Activated B cell treated with CpG ODN at 0.5 μM for 24 hours (primary cell): ENCODE measurements around the gene CCDC7. TPM values are rescaled to one million over a fixed set of nuclear protein-coding genes. Genes with fewer than 3 reads are reported as not detected.

Experiments
- ATAC-seq: fragments of 200-7000 bp; cut with Tn5 transposase; one replicate; pipeline ENCODE4 v1.10.0; 2021; ENCODE audit warnings: low read depth, mild to moderate bottlenecking, moderate library complexity
- CTCF ChIA-PET: fragments of 350-600 bp; sonication (Branson Sonifier 250); formaldehyde crosslinking; loops from one replicate; lab custom pipeline; 2021; ENCODE audit warnings: antibody characterized with exemption; lab: Charles Lee
- POLR2A ChIA-PET: fragments of 350-600 bp; sonication (Branson Sonifier 250); formaldehyde crosslinking; loops from one replicate; lab custom pipeline; 2021; ENCODE audit warnings: antibody characterized with exemption; lab: Charles Lee
- DNase-seq: peaks from one replicate; pipeline ENCODE4 v3.0.0; 2022
- H3K27ac Mint-ChIP-seq: one replicate; pipeline ENCODE4 v1.8.0; 2020; ENCODE audit warnings: mixed read lengths
- H3K27me3 Mint-ChIP-seq: one replicate; pipeline ENCODE4 v1.8.0; 2021; ENCODE audit warnings: mixed read lengths
- H3K36me3 Mint-ChIP-seq: one replicate; pipeline ENCODE4 v1.8.0; 2021; ENCODE audit warnings: low read depth, mixed read lengths
- H3K4me1 Mint-ChIP-seq: one replicate; pipeline ENCODE4 v1.8.0; 2021; ENCODE audit warnings: mixed read lengths
- H3K4me3 Mint-ChIP-seq: one replicate; pipeline ENCODE4 v1.8.0; 2020; ENCODE audit warnings: mild to moderate bottlenecking, mixed read lengths
- H3K9me3 Mint-ChIP-seq: one replicate; pipeline ENCODE4 v1.8.0; 2020; ENCODE audit warnings: mixed read lengths
- intact Hi-C: fragments of 100-400 bp; cut with micrococcal nuclease; formaldehyde crosslinking; loops from one replicate; pipeline ENCODE4 v1.15.1; 2024
- total RNA-seq: library from RNA; stranded (reverse); gene quantifications from 2 replicates; pipeline ENCODE4 v1.2.3, GENCODE V29; 2022
- TF ChIP-seq, protein P1 (sequence below): fragments of 200-600 bp; IDR thresholded peaks from one replicate; pipeline ENCODE4 v1.8.0; 2022; ENCODE audit warnings: antibody characterized with exemption, mild to moderate bottlenecking

CCDC7 gene
- total RNA-seq, 1 donor from 2014 or later = 20.0 TPM

DNA sequence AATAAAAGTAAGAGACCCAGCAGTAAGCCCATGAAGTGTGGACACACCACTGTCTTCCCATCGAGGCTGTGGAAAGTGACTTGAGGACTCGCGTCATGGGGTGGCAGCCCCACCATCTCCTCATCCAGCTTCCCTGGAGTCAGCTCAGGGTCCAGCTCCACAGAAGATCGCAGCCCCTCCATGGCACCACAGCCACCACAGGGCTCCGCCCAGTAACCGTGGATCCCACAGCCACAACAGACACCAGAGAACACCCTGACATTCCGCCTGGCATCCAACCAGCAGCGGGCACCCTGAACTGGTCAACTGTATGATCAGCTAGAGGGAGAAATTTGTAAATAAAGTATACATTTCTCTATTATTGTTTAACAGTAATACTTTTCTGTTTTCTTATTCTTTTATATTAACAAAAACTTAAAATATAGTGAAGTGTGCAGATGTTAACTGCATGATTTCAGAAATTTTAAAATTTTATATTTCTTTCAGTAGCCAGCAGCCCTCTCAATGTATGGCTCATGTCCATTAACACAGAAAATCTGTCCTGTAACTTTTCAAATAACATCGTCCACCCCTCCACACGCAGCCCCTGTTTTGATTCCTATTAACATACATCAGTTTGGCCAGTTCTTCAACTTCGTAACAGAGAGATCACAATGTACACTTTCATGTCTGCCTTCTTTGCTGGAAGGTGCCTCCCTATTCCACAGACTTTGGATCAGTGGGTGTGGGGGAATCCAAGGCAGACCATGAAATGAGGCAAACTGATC lies 442.4 kb downstream of the CCDC7 start:
- ChIA-PET CTCF (no interaction called here), POLR2A (no interaction called here)
- peaks cover 2% of the 10 kb centered on the region for H3K4me1 Mint-ChIP-seq
- H3K27me3 Mint-ChIP-seq = no peaks in the 10 kb centered on the region
- ATAC-seq (no peak), DNase-seq (no peak)
- H3K9me3 Mint-ChIP-seq = no peaks in the 10 kb centered on the region
- H3K27ac Mint-ChIP-seq = no peak overlapping the region
- TF ChIP-seq, protein P1, sequence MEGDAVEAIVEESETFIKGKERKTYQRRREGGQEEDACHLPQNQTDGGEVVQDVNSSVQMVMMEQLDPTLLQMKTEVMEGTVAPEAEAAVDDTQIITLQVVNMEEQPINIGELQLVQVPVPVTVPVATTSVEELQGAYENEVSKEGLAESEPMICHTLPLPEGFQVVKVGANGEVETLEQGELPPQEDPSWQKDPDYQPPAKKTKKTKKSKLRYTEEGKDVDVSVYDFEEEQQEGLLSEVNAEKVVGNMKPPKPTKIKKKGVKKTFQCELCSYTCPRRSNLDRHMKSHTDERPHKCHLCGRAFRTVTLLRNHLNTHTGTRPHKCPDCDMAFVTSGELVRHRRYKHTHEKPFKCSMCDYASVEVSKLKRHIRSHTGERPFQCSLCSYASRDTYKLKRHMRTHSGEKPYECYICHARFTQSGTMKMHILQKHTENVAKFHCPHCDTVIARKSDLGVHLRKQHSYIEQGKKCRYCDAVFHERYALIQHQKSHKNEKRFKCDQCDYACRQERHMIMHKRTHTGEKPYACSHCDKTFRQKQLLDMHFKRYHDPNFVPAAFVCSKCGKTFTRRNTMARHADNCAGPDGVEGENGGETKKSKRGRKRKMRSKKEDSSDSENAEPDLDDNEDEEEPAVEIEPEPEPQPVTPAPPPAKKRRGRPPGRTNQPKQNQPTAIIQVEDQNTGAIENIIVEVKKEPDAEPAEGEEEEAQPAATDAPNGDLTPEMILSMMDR = no peak
- H3K4me3 Mint-ChIP-seq = no peak overlapping the region
- intact Hi-C loops = no loop called here
- no peaks in the 10 kb centered on the region for H3K36me3 Mint-ChIP-seq

GRCh38 chr10:32889631-32890212 lies 443.8 kb downstream of the CCDC7 start:
- no peak overlapping the region for H3K4me3 Mint-ChIP-seq
- ATAC-seq (no peak), DNase-seq (no peak)
- CTCF ChIA-PET = no interaction called here
- POLR2A ChIA-PET = no interaction called here
- H3K9me3 Mint-ChIP-seq = no peaks in the 10 kb centered on the region
- H3K36me3 Mint-ChIP-seq = no peaks in the 10 kb centered on the region
- no peaks in the 10 kb centered on the region for H3K27me3 Mint-ChIP-seq
- intact Hi-C loops = no loop called here
- peaks cover 2% of the 10 kb centered on the region for H3K4me1 Mint-ChIP-seq
- TF ChIP-seq, protein P1 = no peak
- H3K27ac Mint-ChIP-seq = no peak overlapping the region

- ChIA-PET CTCF (no interaction called here), POLR2A (no interaction called here)
- Mint-ChIP-seq H3K27me3 (no peaks in the 10 kb centered on the region), H3K27ac (no peak overlapping the region), H3K4me1 (peaks cover 2% of the 10 kb centered on the region), H3K9me3 (no peaks in the 10 kb centered on the region), H3K36me3 (no peaks in the 10 kb centered on the region), H3K4me3 (no peak overlapping the region)
- TF ChIP-seq, protein P1 = no peak
- ATAC-seq (no peak), DNase-seq (no peak)
- intact Hi-C loops = no loop called here
These were observed 444.5 kb downstream of the CCDC7 start for GRCh38 chr10:32890444-32890843.

DNA sequence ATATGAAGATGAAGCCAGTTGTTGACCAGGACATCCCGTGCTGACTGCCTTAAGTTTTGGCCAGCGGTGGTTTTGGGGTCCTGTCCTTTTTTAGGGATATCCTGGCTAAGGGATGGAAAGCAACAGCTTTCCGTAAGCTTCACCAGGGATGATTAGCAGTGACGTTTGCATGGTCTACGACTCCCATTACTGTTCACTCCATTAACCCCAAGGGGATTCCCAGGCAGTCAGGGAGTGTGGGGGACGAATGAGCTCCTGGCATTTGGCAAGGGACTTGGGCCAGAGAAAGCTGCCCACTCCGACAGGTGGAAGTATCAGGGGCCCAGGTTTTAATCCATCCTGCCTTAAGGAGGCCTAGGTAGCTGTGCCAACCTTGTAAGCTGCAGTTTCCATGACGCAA lies 445.3 kb downstream of the CCDC7 start:
- peaks cover 3% of the 10 kb centered on the region for H3K36me3 Mint-ChIP-seq
- DNase-seq (no peak), ATAC-seq (no peak)
- H3K27ac Mint-ChIP-seq = no peak overlapping the region
- CTCF ChIA-PET = no interaction called here
- intact Hi-C loops = no loop called here
- H3K9me3 Mint-ChIP-seq = no peaks in the 10 kb centered on the region
- POLR2A ChIA-PET = no interaction called here
- H3K4me3 Mint-ChIP-seq = no peak overlapping the region
- peaks cover 2% of the 10 kb centered on the region for H3K4me1 Mint-ChIP-seq
- H3K27me3 Mint-ChIP-seq = no peaks in the 10 kb centered on the region
- TF ChIP-seq, protein P1 = no peak

DNA sequence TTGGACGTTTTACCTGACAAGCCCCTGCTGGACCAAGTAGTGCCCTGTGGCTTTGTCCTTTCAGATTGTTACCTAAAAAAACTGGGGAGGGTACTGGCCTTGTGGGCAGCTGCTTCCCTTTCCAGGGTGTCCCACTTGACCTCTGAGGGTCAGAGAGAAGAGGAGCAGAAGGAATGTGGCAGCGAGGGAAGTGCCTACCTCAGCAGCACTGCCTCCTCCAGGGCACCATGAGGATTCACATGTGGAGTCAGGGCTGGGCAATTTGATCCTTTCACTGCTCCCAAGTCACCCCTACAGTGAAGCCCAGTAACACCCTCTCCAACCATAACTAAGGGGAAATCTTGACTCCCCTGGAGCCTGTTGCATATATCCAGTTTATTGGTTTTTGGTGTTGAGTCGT lies 447.5 kb downstream of the CCDC7 start:
- ChIA-PET POLR2A (no interaction called here), CTCF (no interaction called here)
- no peaks in the 10 kb centered on the region for H3K27me3 Mint-ChIP-seq
- peaks cover 2% of the 10 kb centered on the region for H3K4me1 Mint-ChIP-seq
- intact Hi-C loops = no loop called here
- no peak overlapping the region for H3K27ac Mint-ChIP-seq
- no peak for ATAC-seq
- H3K9me3 Mint-ChIP-seq = no peaks in the 10 kb centered on the region
- no peak overlapping the region for H3K4me3 Mint-ChIP-seq
- no peak for DNase-seq
- TF ChIP-seq, protein P1 = no peak
- peaks cover 25% of the 10 kb centered on the region for H3K36me3 Mint-ChIP-seq
